Measurements from ENCODE around the gene MEOX1. TPM values are rescaled to one million over a fixed set of nuclear protein-coding genes. Genes with fewer than 3 reads are reported as not detected.

MEOX1 gene
- total and polyA plus RNA-seq, 2 of the 13 experiments (the other 11 are each of a cell fraction or from before 2014, with no cell fraction given) = not detected

DNA sequence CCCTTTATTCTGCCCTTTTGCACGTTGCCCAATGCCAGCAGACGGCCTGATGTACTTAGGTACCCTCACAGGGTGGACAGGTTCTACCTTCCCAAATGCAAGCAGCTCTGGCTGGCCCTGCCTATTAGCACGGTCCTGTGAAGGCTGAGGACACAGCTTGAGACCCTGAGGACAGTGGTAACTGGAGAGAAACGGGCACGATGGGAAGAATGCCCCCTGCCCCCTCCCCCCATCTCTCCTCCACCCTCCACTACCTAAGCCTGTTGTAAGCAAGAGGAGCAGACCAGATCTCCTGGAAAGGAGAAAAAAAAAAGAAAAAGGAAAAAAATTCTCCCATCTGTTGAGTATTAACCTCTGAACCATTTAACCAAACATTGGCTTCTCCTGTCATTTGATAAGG is 34.1 kb downstream of the MEOX1 start:
- Histone ChIP-seq H3K27ac (ENCODE audit: extremely low read length, insufficient read depth, low read length) (no peak overlapping the region), H3K36me3 (replicated peaks in 1 of 2; ENCODE audit: control insufficient read depth in 1 of 2, insufficient read depth in 2 of 2, low read length in 2 of 2) (no peaks in the 10 kb centered on the region), H3K79me2 (ENCODE audit: insufficient read depth, low read length) (no peaks in the 10 kb centered on the region), H3K27me3 (ENCODE audit: control insufficient read depth in 1 of 2, insufficient read depth in 2 of 2, low read length in 2 of 2) (peaks cover 5 to 15% of the 10 kb centered on the region in 2 experiments; a peak in 2 of 5 replicates), H3K9me3 (ENCODE audit: low read length) (no peaks in the 10 kb centered on the region), H4K20me1 (ENCODE audit: insufficient read depth, low read length) (no peaks in the 10 kb centered on the region), H2AFZ (ENCODE audit: low read length) (no peak overlapping the region), H3K4me2 (ENCODE audit: low read depth, low read length) (peak overlapping the region; percentile 80), H3K4me3 (replicated peaks in 1 of 3; ENCODE audit: insufficient read depth in 1 of 3, low read depth in 2 of 3, low read length in 3 of 3) (peak overlapping the region in 2 of 3 experiments; percentile 36 to 56; a peak in 1 of 6 replicates), H3K4me1 (ENCODE audit: insufficient read depth, low read length) (peaks cover 35% of the 10 kb centered on the region), H3K9ac (ENCODE audit: insufficient read depth, low read depth, low read length) (no peak overlapping the region; the same call in 1 of the 2 replicates)
- DNase-seq (ENCODE audit: low spot score) (no peak), ATAC-seq (peak; percentile 30), FAIRE-seq (peak; percentile 47)
- intact Hi-C loops (cut with micrococcal nuclease; ENCODE audit: unreplicated experiment) = no loop called here
- POLR2A ChIA-PET = no interaction called here
- in situ Hi-C loops (cut with HindIII; ENCODE audit: extremely low pct_ligation_motif_present, low pct_unique_long_range_greater_than_20kb) = no loop called here
- BruUV-seq (replicated peaks) = no TSS peak
- CTCF ChIA-PET (ENCODE audit: low intra/inter-chr PET ratio, low total read pairs) = no interaction called here
- TF ChIP-seq HNF4A (CRISPR knock-in tag; IDR thresholded peaks at IDR 0.05) (no peak), ZFAT (CRISPR knock-in tag; conservative IDR thresholded peaks at IDR 0.05) (no peak)
- 14% methylated on average over 5 of the region's 5 CpGs for WGBS (ENCODE audit: low lambda C conversion rate)

DNA sequence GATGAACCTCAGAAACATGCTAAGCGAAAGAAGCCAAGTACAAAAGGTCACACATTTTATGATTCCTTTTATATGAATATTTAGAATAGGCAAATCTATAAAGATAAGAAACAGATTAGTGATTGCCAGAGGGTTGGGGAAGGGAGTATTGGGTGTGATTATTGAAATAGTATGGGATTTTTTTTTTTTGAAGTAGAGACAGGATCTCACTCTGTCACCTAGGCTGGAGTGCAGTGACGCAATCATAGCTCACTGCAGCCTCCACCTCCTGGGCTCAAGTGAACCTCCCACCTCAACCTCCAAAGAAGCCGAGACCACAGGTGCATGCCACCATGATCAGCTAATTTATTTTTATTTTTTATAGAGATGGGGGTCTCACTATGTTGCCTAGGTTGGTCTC is 35.7 kb downstream of the MEOX1 start:
- no peak overlapping the region for H3K27ac ChIP-seq (ENCODE audit: extremely low read length, insufficient read depth, low read length)
- intact Hi-C loops (cut with micrococcal nuclease; ENCODE audit: unreplicated experiment) = no loop called here
- CTCF ChIA-PET (ENCODE audit: low intra/inter-chr PET ratio, low total read pairs) = no interaction called here

More for the DNA sequence above, 35.7 kb downstream of the MEOX1 start:
- in situ Hi-C loops (cut with HindIII; ENCODE audit: extremely low pct_ligation_motif_present, low pct_unique_long_range_greater_than_20kb) = no loop called here
- Histone ChIP-seq H3K4me1 (ENCODE audit: insufficient read depth, low read length) (peaks cover 26% of the 10 kb centered on the region), H3K9me3 (ENCODE audit: low read length) (no peaks in the 10 kb centered on the region), H4K20me1 (ENCODE audit: insufficient read depth, low read length) (no peaks in the 10 kb centered on the region), H3K79me2 (ENCODE audit: insufficient read depth, low read length) (no peaks in the 10 kb centered on the region), H3K4me2 (ENCODE audit: low read depth, low read length) (no peak overlapping the region), H3K9ac (ENCODE audit: insufficient read depth, low read depth, low read length) (no peak overlapping the region), H3K36me3 (replicated peaks in 1 of 2; ENCODE audit: control insufficient read depth in 1 of 2, insufficient read depth in 2 of 2, low read length in 2 of 2) (no peaks in the 10 kb centered on the region), H2AFZ (ENCODE audit: low read length) (no peak overlapping the region), H3K27me3 (ENCODE audit: control insufficient read depth in 1 of 2, insufficient read depth in 2 of 2, low read length in 2 of 2) (peaks cover 5 to 15% of the 10 kb centered on the region in 2 experiments; a peak in 2 of 5 replicates), H3K4me3 (replicated peaks in 1 of 3; ENCODE audit: insufficient read depth in 1 of 3, low read depth in 2 of 3, low read length in 3 of 3) (no peak overlapping the region)
- DNase-seq (ENCODE audit: low spot score) (no peak), ATAC-seq (no peak), FAIRE-seq (no peak)
- BruUV-seq (replicated peaks) = no TSS peak
- POLR2A ChIA-PET = no interaction called here
- TF ChIP-seq ZSCAN30 (CRISPR knock-in tag; IDR thresholded peaks at IDR 0.05) (no peak), HNRNPL (IDR thresholded peaks at IDR 0.05; ENCODE audit: low read depth, low read length) (no peak), CEBPB (IDR thresholded peaks at IDR 0.05; ENCODE audit: borderline replicate concordance, low read depth, low read length) (peak; percentile 53), MBD4 (IDR thresholded peaks at IDR 0.05; ENCODE audit: borderline replicate concordance, low read length) (no peak), ZNF337 (CRISPR knock-in tag; IDR thresholded peaks at IDR 0.05; ENCODE audit: borderline replicate concordance, low read depth) (no peak)
- TF ChIP-seq, protein P1, sequence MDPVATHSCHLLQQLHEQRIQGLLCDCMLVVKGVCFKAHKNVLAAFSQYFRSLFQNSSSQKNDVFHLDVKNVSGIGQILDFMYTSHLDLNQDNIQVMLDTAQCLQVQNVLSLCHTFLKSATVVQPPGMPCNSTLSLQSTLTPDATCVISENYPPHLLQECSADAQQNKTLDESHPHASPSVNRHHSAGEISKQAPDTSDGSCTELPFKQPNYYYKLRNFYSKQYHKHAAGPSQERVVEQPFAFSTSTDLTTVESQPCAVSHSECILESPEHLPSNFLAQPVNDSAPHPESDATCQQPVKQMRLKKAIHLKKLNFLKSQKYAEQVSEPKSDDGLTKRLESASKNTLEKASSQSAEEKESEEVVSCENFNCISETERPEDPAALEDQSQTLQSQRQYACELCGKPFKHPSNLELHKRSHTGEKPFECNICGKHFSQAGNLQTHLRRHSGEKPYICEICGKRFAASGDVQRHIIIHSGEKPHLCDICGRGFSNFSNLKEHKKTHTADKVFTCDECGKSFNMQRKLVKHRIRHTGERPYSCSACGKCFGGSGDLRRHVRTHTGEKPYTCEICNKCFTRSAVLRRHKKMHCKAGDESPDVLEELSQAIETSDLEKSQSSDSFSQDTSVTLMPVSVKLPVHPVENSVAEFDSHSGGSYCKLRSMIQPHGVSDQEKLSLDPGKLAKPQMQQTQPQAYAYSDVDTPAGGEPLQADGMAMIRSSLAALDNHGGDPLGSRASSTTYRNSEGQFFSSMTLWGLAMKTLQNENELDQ (CRISPR knock-in tag; IDR thresholded peaks at IDR 0.05; ENCODE audit: borderline replicate concordance) = no peak
- TF ChIP-seq, protein P2, sequence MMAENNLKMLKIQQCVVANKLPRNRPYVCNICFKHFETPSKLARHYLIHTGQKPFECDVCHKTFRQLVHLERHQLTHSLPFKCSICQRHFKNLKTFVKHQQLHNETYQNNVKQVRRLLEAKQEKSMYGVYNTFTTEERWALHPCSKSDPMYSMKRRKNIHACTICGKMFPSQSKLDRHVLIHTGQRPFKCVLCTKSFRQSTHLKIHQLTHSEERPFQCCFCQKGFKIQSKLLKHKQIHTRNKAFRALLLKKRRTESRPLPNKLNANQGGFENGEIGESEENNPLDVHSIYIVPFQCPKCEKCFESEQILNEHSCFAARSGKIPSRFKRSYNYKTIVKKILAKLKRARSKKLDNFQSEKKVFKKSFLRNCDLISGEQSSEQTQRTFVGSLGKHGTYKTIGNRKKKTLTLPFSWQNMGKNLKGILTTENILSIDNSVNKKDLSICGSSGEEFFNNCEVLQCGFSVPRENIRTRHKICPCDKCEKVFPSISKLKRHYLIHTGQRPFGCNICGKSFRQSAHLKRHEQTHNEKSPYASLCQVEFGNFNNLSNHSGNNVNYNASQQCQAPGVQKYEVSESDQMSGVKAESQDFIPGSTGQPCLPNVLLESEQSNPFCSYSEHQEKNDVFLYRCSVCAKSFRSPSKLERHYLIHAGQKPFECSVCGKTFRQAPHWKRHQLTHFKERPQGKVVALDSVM (CRISPR knock-in tag; IDR thresholded peaks at IDR 0.05) = peak; percentile 85
- TF ChIP-seq, protein P3, sequence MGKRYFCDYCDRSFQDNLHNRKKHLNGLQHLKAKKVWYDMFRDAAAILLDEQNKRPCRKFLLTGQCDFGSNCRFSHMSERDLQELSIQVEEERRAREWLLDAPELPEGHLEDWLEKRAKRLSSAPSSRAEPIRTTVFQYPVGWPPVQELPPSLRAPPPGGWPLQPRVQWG (CRISPR knock-in tag; IDR thresholded peaks at IDR 0.05; ENCODE audit: borderline replicate concordance, low read depth) = no peak
- 70% methylated on average over 3 of the region's 3 CpGs for WGBS (ENCODE audit: low lambda C conversion rate)
